RWPE2 (cell line): Measurements from ENCODE around the gene CENPN.

Experiments used
- ATAC-seq: fragments of 200-7000 bp; cut with Tn5 transposase; 3 replicates; pipeline ENCODE4 v1.9.1; 2021; ENCODE audit warnings: low read depth
- DNase-seq: peaks from one replicate; pipeline ENCODE4 v3.0.0-alpha.2; 2020; ENCODE audit warnings: low spot score
- H3K27ac ChIP-seq: fragments of 450-650 bp; 2 replicates; pipeline ENCODE4 v1.5.1; 2017; ENCODE audit warnings: mild to moderate bottlenecking; ENCODE audit not compliant: poor library complexity, severe bottlenecking
- H3K27me3 ChIP-seq: fragments of 250-450 bp; sonication (Bioruptor Pico); 2 replicates; pipeline ENCODE4 v1.5.1; 2021; ENCODE audit warnings: mild to moderate bottlenecking, moderate library complexity; ENCODE audit not compliant: insufficient read depth, poor library complexity, severe bottlenecking
- H3K36me3 ChIP-seq: fragments of 250-450 bp; sonication (Bioruptor Pico); 2 replicates; pipeline ENCODE4 v1.5.1; 2020; ENCODE audit warnings: low read depth, mild to moderate bottlenecking, moderate library complexity
- H3K4me1 ChIP-seq: fragments of 250-450 bp; sonication (Bioruptor Pico); 2 replicates; pipeline ENCODE4 v1.5.1; 2021; ENCODE audit warnings: mild to moderate bottlenecking, moderate library complexity; ENCODE audit not compliant: insufficient read depth, poor library complexity, severe bottlenecking
- H3K4me3 ChIP-seq: fragments of 250-450 bp; sonication (Bioruptor Pico); 2 replicates; pipeline ENCODE4 v1.5.1; 2021; ENCODE audit warnings: mild to moderate bottlenecking, moderate library complexity; ENCODE audit not compliant: severe bottlenecking
- H3K9me3 ChIP-seq: fragments of 250-450 bp; sonication (Bioruptor Pico); 2 replicates; pipeline ENCODE4 v1.5.1; 2021; ENCODE audit warnings: mild to moderate bottlenecking, moderate library complexity; ENCODE audit not compliant: severe bottlenecking
- TF ChIP-seq, protein P1 (sequence below): fragments of 450-650 bp; IDR thresholded peaks from one replicate; pipeline ENCODE4 v1.5.1; 2017; ENCODE audit warnings: mild to moderate bottlenecking, moderate library complexity; ENCODE audit not compliant: poor library complexity, severe bottlenecking

Gene CENPN

DNA sequence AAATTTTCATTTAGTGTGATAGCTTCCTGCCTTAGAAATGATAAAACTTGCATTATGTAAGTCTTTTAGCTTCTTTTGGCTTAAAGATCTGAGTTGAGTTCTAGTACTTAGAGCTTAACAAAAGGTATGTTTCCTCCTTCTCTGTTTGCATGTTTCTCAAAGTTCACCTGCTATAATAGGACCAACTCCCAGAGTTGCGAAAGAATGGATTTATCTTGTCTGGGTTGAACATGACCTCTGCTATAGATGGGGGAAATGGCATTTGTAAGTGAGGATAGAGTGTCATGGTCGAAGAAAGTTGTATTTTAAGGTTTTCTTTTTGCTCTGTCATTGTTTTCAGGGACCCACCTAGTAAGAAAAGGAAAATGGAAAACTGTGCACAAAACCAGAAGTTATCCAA lies 35.8 kb downstream of the CENPN start:
- no peaks in the 10 kb centered on the region for H3K27me3 ChIP-seq
- DNase-seq (no peak), ATAC-seq (no peak)
- TF ChIP-seq, protein P1, sequence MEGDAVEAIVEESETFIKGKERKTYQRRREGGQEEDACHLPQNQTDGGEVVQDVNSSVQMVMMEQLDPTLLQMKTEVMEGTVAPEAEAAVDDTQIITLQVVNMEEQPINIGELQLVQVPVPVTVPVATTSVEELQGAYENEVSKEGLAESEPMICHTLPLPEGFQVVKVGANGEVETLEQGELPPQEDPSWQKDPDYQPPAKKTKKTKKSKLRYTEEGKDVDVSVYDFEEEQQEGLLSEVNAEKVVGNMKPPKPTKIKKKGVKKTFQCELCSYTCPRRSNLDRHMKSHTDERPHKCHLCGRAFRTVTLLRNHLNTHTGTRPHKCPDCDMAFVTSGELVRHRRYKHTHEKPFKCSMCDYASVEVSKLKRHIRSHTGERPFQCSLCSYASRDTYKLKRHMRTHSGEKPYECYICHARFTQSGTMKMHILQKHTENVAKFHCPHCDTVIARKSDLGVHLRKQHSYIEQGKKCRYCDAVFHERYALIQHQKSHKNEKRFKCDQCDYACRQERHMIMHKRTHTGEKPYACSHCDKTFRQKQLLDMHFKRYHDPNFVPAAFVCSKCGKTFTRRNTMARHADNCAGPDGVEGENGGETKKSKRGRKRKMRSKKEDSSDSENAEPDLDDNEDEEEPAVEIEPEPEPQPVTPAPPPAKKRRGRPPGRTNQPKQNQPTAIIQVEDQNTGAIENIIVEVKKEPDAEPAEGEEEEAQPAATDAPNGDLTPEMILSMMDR: no peak
- no peak overlapping the region for H3K27ac ChIP-seq
- no peaks in the 10 kb centered on the region for H3K9me3 ChIP-seq
- H3K36me3 ChIP-seq: peaks cover 70% of the 10 kb centered on the region
- H3K4me3 ChIP-seq: no peak overlapping the region
- no peaks in the 10 kb centered on the region for H3K4me1 ChIP-seq

DNA sequence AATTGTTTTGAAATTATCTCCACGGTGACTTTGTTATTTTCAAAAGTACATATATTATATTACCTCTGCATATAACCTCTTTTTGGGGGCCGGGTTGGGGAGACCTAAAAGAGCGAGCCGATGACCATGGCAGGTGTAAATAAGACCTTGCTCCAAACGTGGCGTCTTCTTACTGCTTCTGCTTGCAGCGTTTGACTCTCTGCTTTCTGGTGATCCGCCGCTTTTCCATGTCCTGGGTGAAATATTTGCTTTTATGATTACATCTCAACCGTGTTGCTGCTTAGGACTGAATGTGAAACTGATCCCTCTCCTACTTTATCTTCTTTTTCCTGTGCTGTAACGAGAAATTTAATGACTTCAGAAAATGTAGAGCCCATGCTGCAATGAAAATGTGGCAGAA lies 46.7 kb downstream of the CENPN start:
- DNase-seq: no peak
- Histone ChIP-seq H3K27ac (no peak overlapping the region), H3K4me3 (no peak overlapping the region), H3K27me3 (no peaks in the 10 kb centered on the region), H3K4me1 (no peaks in the 10 kb centered on the region), H3K36me3 (no peaks in the 10 kb centered on the region), H3K9me3 (peaks cover 13% of the 10 kb centered on the region)
- TF ChIP-seq, protein P1: no peak
- ATAC-seq: no peak

DNA sequence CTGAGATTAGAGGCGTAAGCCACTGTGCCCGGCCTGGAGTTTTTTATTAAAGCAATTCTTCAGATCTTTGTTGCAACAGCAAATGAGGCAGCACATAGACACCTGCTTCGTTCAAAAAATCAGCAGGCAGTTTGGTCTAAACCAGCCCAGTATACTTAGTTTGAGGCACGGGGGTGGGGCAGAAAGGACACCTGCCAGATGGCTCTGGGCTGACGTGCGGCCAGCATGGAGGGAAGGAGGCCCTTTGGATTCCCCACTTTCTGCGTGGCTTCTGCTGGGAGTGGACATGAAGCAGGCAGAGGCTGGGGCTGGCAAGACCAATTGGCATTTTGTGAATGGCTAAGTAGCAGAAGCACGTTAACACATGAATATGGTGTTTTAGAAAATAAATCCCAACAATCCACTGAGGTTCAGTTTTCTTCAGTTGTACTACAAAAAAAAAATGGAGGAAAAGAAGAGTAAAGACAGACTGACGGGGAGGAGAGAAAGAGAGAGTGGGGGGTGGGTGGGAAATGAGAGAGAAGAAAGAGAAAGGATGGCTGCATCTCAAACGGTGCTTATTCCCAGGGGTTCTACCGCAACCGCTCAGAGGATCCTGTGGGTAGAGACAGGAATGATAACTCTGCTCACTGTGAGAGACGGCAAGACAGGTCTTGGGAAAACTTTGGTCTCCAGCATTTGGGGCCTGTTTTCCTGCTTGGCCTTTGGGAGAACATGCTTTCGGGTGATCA lies 53.7 kb downstream of the CENPN start:
- Histone ChIP-seq H3K4me1 (peaks cover 3% of the 10 kb centered on the region), H3K4me3 (no peak overlapping the region), H3K27me3 (no peaks in the 10 kb centered on the region), H3K27ac (no peak overlapping the region), H3K36me3 (no peaks in the 10 kb centered on the region), H3K9me3 (no peaks in the 10 kb centered on the region)
- DNase-seq (no peak), ATAC-seq (no peak)
- TF ChIP-seq, protein P1: no peak

DNA sequence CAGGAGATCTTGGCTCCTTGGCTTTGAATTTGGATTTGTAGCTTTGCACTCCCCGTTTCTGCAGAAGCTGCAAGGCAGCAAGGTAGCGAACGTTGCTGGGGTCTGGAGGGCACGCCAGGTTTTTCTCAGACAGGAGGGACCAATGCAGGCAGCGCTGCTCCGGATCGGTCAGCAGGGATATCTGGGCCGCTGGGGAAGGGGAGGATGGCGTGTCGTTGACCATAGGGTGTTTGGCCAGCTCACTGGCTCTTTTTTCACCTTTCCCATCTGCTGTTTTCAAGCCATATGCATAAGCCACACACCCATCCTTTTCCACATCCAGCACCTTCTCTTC lies 54.3 kb downstream of the CENPN start:
- no peak for ATAC-seq
- no peak overlapping the region for H3K4me3 ChIP-seq
- DNase-seq: no peak
- H3K27me3 ChIP-seq: no peaks in the 10 kb centered on the region
- TF ChIP-seq, protein P1: no peak
- no peaks in the 10 kb centered on the region for H3K9me3 ChIP-seq
- no peak overlapping the region for H3K27ac ChIP-seq
- peaks cover 8% of the 10 kb centered on the region for H3K4me1 ChIP-seq
- H3K36me3 ChIP-seq: no peaks in the 10 kb centered on the region

DNA sequence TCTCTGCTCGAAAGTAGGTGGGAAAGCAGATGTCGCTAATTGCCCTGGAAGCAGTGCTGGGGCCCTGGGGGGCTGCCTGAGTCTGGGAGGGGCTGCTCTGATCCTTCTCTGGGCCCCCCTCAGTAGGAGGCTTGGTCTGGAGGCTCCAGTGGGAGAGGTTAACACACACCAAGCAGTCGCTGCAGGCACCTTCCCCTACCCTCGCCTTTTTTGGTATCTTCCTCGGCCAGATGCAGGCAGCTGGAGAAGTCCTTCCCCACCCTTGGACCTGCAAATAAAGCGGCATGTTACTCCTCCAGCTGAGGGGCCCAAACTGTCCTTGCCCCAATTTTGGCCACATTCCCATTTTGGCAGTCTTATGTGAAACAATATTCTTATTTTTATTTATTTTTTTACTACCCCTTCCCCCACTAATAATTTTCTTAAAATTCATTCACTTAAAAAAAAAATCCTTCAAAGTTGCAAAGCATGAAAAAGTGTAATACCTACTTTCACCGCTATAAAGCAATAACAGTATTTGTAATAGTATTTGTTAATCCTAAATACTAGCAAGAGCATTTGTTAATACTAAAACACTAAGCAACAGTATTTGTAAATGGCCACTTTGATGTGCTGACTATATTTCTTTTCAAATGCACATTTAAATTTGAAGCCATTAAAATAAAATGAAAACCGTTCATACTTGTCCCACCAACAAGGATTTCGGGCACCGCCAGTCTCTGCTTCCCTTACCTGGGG lies 55.0 kb downstream of the CENPN start:
- Histone ChIP-seq H3K27ac (no peak overlapping the region), H3K4me1 (peaks cover 16% of the 10 kb centered on the region), H3K27me3 (no peaks in the 10 kb centered on the region), H3K36me3 (no peaks in the 10 kb centered on the region), H3K9me3 (no peaks in the 10 kb centered on the region), H3K4me3 (no peak overlapping the region)
- DNase-seq (no peak), ATAC-seq (no peak)
- TF ChIP-seq, protein P1: no peak
